Measurements from ENCODE around the gene DDX54. TPM values are rescaled to one million over a fixed set of nuclear protein-coding genes. Genes with fewer than 3 reads are reported as not detected.

The DDX54 gene
- total RNA-seq, 4 donors from 2014 or later = 29.1 to 59.6 (median 52.7) TPM

- intact Hi-C loops (cut with DNase I) = no loop called here
- H3K9me3 ChIP-seq = no peaks in the 10 kb centered on the region
- no peak for DNase-seq (ENCODE audit: extremely low spot score)
- peaks cover 0 to 5% (median 1%) of the 10 kb centered on the region in 4 donors for H3K4me1 ChIP-seq
- peaks cover 0 to 35% (median 0%) of the 10 kb centered on the region in 4 donors for H3K27me3 ChIP-seq
- no peak overlapping the region for H3K4me3 ChIP-seq
- TF ChIP-seq POLR2A (IDR thresholded peaks at IDR 0.05; ENCODE audit: low read depth) = no peak
- no peak for TF ChIP-seq EP300 (IDR thresholded peaks at IDR 0.05)
- TF ChIP-seq CTCF (IDR thresholded peaks at IDR 0.05) = no peak
- no peak for TF ChIP-seq POLR2AphosphoS5 (IDR thresholded peaks at IDR 0.05)
- no peaks in the 10 kb centered on the region for H3K36me3 ChIP-seq
- WGBS = 83% methylated on average over 7 of the region's 7 CpGs
- H3K27ac ChIP-seq (replicated peaks in 1 of 4) = no peak overlapping the region
Measured at GRCh38 chr12:113140706-113141105, 44.6 kb downstream of the DDX54 start.

- H3K27me3 ChIP-seq = peaks cover 0 to 54% (median 7%) of the 10 kb centered on the region in 4 donors
- intact Hi-C loops (cut with DNase I) = no loop called here
Measured at GRCh38 chr12:113138826-113139225, 46.5 kb downstream of the DDX54 start.

GRCh38 chr12:113137861-113138783 is 47.2 kb downstream of the DDX54 start:
- H3K27me3 ChIP-seq = peaks cover 0 to 61% (median 8%) of the 10 kb centered on the region in 4 donors
- H3K27ac ChIP-seq (replicated peaks in 1 of 4) = no peak overlapping the region
- 81% methylated on average over 12 of the region's 12 CpGs for whole genome bisulfite sequencing
- no peaks in the 10 kb centered on the region for H3K36me3 ChIP-seq
- no peaks in the 10 kb centered on the region for H3K9me3 ChIP-seq
- peaks cover 0 to 10% (median 5%) of the 10 kb centered on the region in 4 donors for H3K4me1 ChIP-seq
- no peak for DNase-seq (ENCODE audit: extremely low spot score)
- intact Hi-C loops (cut with DNase I) = no loop called here
- TF ChIP-seq EP300 (IDR thresholded peaks at IDR 0.05) = no peak
- TF ChIP-seq POLR2AphosphoS5 (IDR thresholded peaks at IDR 0.05) = no peak
- no peak for TF ChIP-seq POLR2A (IDR thresholded peaks at IDR 0.05; ENCODE audit: low read depth)
- no peak for TF ChIP-seq CTCF (IDR thresholded peaks at IDR 0.05)
- no peak overlapping the region for H3K4me3 ChIP-seq

More at GRCh38 chr12:113138826-113139225, 46.5 kb downstream of the DDX54 start:
- WGBS = 88% methylated on average over 3 of the region's 3 CpGs
- Histone ChIP-seq H3K4me1 (peaks cover 0 to 10% (median 5%) of the 10 kb centered on the region in 4 donors), H3K9me3 (no peaks in the 10 kb centered on the region), H3K36me3 (no peaks in the 10 kb centered on the region), H3K27ac (replicated peaks in 1 of 4) (no peak overlapping the region), H3K4me3 (no peak overlapping the region)
- no peak for DNase-seq (ENCODE audit: extremely low spot score)
- TF ChIP-seq EP300 (IDR thresholded peaks at IDR 0.05) = no peak

GRCh38 chr12:113136990-113137511 is 48.2 kb downstream of the DDX54 start:
- H3K36me3 ChIP-seq = no peaks in the 10 kb centered on the region
- no peak for TF ChIP-seq POLR2AphosphoS5 (IDR thresholded peaks at IDR 0.05)
- TF ChIP-seq CTCF (IDR thresholded peaks at IDR 0.05) = no peak
- no peak for TF ChIP-seq EP300 (IDR thresholded peaks at IDR 0.05)
- TF ChIP-seq POLR2A (IDR thresholded peaks at IDR 0.05; ENCODE audit: low read depth) = no peak

More at GRCh38 chr12:113136990-113137511, 48.2 kb downstream of the DDX54 start:
- WGBS = 89% methylated on average over 6 of the region's 6 CpGs
- Histone ChIP-seq H3K9me3 (no peaks in the 10 kb centered on the region), H3K27ac (replicated peaks in 1 of 4) (no peak overlapping the region), H3K4me1 (peaks cover 0 to 10% (median 5%) of the 10 kb centered on the region in 4 donors), H3K4me3 (no peak overlapping the region), H3K27me3 (peaks cover 0 to 62% (median 8%) of the 10 kb centered on the region in 4 donors)
- no peak for DNase-seq (ENCODE audit: extremely low spot score)
- intact Hi-C loops (cut with DNase I) = no loop called here
